PC-9 (cell line): ENCODE results near the gene ROBO4. TPM values are rescaled to one million over a fixed set of nuclear protein-coding genes. Genes with fewer than 3 reads are reported as not detected.

Experiments used
- BruUV-seq: library from RNA; stranded (reverse); fragments of 400-500 nt; replicated peaks from 2 replicates; lab custom pipeline; 2021; lab: Mats Ljungman, UMichigan
- CTCF ChIA-PET: fragments of 300-600 bp; sonication (Branson Sonifier 250); formaldehyde crosslinking; loops from one replicate; lab custom pipeline; 2022; ENCODE audit warnings: antibody characterized with exemption; lab: Charles Lee
- POLR2A ChIA-PET: fragments of 300-600 bp; sonication (Branson Sonifier 250); formaldehyde crosslinking; loops from one replicate; lab custom pipeline; 2022; ENCODE audit warnings: antibody characterized with exemption; ENCODE audit not compliant: unreplicated experiment; lab: Charles Lee
- DNase-seq, 2 experiments: peaks; one replicate each; pipeline versions ENCODE4 v3.0.0 to v3.0.0-alpha.2; 2015 to 2022; ENCODE audit warnings: mixed read lengths in 1 of 2
- H2AFZ ChIP-seq: fragments of 200-600 bp; sonication (generic); 2 replicates; pipeline ENCODE4 v1.8.1; 2017; ENCODE audit warnings: antibody characterized with exemption
- H3F3A ChIP-seq: fragments of 200-600 bp; sonication (generic); 2 replicates; pipeline ENCODE4 v1.8.1; 2017; ENCODE audit warnings: antibody characterized with exemption, mild to moderate bottlenecking, low read depth; ENCODE audit not compliant: insufficient read depth
- H3K27ac ChIP-seq: fragments of 200-600 bp; sonication (generic); 2 replicates; pipeline ENCODE4 v1.6.1; 2016; ENCODE audit warnings: mixed run types
- H3K27me3 ChIP-seq: fragments of 200-600 bp; sonication (generic); 2 replicates; pipeline ENCODE4 v1.6.1; 2016; ENCODE audit warnings: low read depth, mixed run types; ENCODE audit not compliant: insufficient read depth
- H3K36me3 ChIP-seq: fragments of 200-600 bp; sonication (generic); 2 replicates; pipeline ENCODE4 v1.6.1; 2016; ENCODE audit warnings: low read depth, mixed run types
- H3K4me1 ChIP-seq: fragments of 200-600 bp; sonication (generic); replicated peaks from 2 replicates; pipeline ENCODE4 v1.6.1; 2016; ENCODE audit warnings: mixed run types; ENCODE audit not compliant: insufficient read depth
- H3K4me2 ChIP-seq: fragments of 200-600 bp; sonication (generic); 2 replicates; pipeline ENCODE4 v1.6.1; 2017; ENCODE audit warnings: mixed run types
- H3K4me3 ChIP-seq: fragments of 200-600 bp; sonication (generic); 2 replicates; pipeline ENCODE4 v1.6.1; 2016; ENCODE audit warnings: mixed run types
- H3K79me2 ChIP-seq: fragments of 200-600 bp; sonication (generic); 2 replicates; pipeline ENCODE4 v1.6.1; 2017; ENCODE audit warnings: low read depth, mixed run types
- H3K9me2 ChIP-seq: fragments of 200-600 bp; sonication (generic); 2 replicates; pipeline ENCODE4 v1.8.1; 2017; ENCODE audit warnings: mild to moderate bottlenecking; ENCODE audit not compliant: insufficient read depth
- H3K9me3 ChIP-seq: fragments of 200-600 bp; sonication (generic); 2 replicates; pipeline ENCODE4 v1.8.1; 2016; ENCODE audit warnings: low read depth; ENCODE audit not compliant: insufficient read depth
- H4K20me1 ChIP-seq: fragments of 200-600 bp; sonication (generic); 2 replicates; pipeline ENCODE4 v1.8.1; 2017; ENCODE audit not compliant: insufficient read depth
- EZH2 ChIP-seq: fragments of 200-600 bp; sonication (generic); IDR thresholded peaks from 2 replicates; pipeline ENCODE4 v1.8.0; 2017; ENCODE audit warnings: antibody characterized with exemption, low read depth
- intact Hi-C: fragments of 100-400 bp; cut with micrococcal nuclease; formaldehyde crosslinking; loops from one replicate; pipeline ENCODE4 v1.10.0; 2022; ENCODE audit not compliant: unreplicated experiment
- total RNA-seq: library from RNA; stranded (reverse); gene quantifications from 2 replicates; pipeline ENCODE4 v1.2.3, GENCODE V29; 2021
- TF ChIP-seq, protein P1 (sequence below): fragments of 200-600 bp; sonication (generic); conservative IDR thresholded peaks from 2 replicates; pipeline ENCODE4 v1.6.1; 2017; ENCODE audit warnings: mixed run types, antibody characterized with exemption, mild to moderate bottlenecking, moderate library complexity

ROBO4 gene
- total RNA-seq, 1 experiment from 2014 or later: not detected

DNA sequence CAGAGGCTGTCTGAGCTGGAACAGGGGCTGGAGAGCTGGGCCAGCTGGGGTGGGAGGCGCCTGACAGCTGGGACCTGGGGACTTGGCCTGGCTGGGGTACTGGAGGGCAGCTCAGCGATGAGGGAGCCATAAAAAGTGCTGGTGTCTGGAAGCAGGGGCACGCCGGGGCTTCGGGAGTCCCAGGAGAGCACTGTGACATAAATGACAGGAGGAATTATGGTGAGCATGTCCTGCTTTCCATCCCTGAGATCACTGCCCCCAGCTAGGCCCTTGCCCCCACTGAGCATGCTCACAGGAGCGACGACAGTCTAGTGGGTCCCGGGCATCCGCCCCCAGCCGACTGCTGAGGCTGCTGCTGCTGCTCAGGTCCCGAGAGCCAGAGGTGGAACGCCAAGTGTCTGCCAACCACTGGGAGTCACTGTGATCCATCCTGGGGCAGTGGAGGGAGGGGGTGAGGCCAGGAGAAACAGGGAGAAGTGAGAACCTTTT, 6.2 kb downstream of the ROBO4 start:
- Histone ChIP-seq H3K4me1 (no peaks in the 10 kb centered on the region), H2AFZ (no peak overlapping the region), H3K9me2 (no peaks in the 10 kb centered on the region), H3K79me2 (no peaks in the 10 kb centered on the region), H3K27me3 (peaks cover 16% of the 10 kb centered on the region; the same call in 1 of the 2 replicates), H3K9me3 (no peaks in the 10 kb centered on the region), H3K4me2 (no peak overlapping the region), H3K4me3 (no peak overlapping the region), H3F3A (no peaks in the 10 kb centered on the region), H4K20me1 (no peaks in the 10 kb centered on the region), H3K36me3 (no peaks in the 10 kb centered on the region), H3K27ac (no peak overlapping the region)
- DNase-seq: no peak
- ChIA-PET CTCF (no interaction called here), POLR2A (no interaction called here)
- no peak for TF ChIP-seq EZH2
- TF ChIP-seq, protein P1, sequence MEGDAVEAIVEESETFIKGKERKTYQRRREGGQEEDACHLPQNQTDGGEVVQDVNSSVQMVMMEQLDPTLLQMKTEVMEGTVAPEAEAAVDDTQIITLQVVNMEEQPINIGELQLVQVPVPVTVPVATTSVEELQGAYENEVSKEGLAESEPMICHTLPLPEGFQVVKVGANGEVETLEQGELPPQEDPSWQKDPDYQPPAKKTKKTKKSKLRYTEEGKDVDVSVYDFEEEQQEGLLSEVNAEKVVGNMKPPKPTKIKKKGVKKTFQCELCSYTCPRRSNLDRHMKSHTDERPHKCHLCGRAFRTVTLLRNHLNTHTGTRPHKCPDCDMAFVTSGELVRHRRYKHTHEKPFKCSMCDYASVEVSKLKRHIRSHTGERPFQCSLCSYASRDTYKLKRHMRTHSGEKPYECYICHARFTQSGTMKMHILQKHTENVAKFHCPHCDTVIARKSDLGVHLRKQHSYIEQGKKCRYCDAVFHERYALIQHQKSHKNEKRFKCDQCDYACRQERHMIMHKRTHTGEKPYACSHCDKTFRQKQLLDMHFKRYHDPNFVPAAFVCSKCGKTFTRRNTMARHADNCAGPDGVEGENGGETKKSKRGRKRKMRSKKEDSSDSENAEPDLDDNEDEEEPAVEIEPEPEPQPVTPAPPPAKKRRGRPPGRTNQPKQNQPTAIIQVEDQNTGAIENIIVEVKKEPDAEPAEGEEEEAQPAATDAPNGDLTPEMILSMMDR: no peak
- intact Hi-C loops: no loop called here
- no TSS peak for BruUV-seq

DNA sequence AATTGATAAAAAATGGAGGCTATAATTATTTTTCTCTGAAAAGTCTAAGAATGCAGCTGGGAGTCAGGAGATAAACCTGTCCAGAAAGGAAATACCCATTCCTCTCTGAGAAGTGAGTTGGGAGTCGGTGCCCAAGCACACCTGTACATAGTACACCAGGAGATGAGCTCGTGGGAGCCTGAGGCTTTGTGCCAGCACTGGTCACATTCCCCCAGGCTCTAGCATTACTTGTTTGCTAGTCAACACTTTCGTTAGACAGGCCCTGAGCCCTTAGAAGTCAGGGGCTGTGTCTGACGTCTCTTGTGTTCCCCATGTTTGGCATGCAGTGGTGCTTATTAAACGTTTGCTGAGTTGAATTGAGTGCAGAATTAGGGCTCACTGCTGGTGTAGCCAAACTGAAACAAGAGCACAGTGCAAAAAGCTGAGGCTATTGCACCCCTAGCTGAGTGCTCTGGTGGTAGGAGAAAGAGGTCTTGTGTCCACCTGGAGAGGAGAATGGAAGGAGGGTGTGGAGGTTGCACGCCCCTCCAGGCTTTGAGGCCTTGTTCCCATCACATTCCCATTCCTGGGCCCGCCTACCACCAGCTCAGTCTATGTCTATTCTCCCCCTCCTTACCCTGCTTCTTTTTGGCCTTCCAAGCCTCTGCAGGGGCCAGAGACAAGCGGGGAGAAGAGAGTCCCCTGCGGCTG, 6.8 kb downstream of the ROBO4 start:
- no peaks in the 10 kb centered on the region for H3K9me3 ChIP-seq
- no peaks in the 10 kb centered on the region for H3K79me2 ChIP-seq
- H3K4me2 ChIP-seq: no peak overlapping the region
- H3K9me2 ChIP-seq: no peaks in the 10 kb centered on the region
- H3K27ac ChIP-seq: no peak overlapping the region
- no TSS peak for BruUV-seq
- no peaks in the 10 kb centered on the region for H3F3A ChIP-seq
- no peak for TF ChIP-seq EZH2
- TF ChIP-seq, protein P1: no peak
- H4K20me1 ChIP-seq: no peaks in the 10 kb centered on the region
- no peaks in the 10 kb centered on the region for H3K36me3 ChIP-seq
- no peak overlapping the region for H3K4me3 ChIP-seq
- ChIA-PET CTCF (no interaction called here), POLR2A (no interaction called here)
- DNase-seq: no peak
- no peak overlapping the region for H2AFZ ChIP-seq
- no peaks in the 10 kb centered on the region for H3K4me1 ChIP-seq
- peaks cover 22% of the 10 kb centered on the region for H3K27me3 ChIP-seq
- intact Hi-C loops: no loop called here

DNA sequence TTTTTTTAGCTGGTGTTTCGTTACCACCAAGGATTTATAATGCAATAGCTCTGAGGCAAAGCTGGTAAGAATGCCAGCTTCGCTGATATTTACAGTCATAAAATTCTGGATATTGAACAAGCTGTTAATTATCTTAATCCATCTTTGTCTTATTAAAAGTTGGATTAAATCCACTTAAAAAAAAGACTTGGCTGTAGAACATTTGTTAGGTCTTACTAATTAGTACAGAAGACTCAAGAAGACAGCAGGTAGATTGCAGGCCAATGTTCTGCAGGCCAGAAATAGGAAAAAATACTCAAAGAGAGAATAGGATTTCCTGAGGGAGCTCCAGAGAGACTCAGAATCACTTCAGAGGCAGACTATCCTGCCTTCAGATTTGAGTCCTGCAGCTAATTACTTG, 7.5 kb downstream of the ROBO4 start:
- Histone ChIP-seq H4K20me1 (no peaks in the 10 kb centered on the region), H2AFZ (no peak overlapping the region), H3K9me3 (no peaks in the 10 kb centered on the region), H3K27ac (no peak overlapping the region), H3K4me2 (no peak overlapping the region), H3K4me1 (no peaks in the 10 kb centered on the region), H3K9me2 (no peaks in the 10 kb centered on the region), H3K4me3 (no peak overlapping the region), H3K27me3 (peaks cover 29% of the 10 kb centered on the region), H3F3A (no peaks in the 10 kb centered on the region), H3K36me3 (no peaks in the 10 kb centered on the region), H3K79me2 (no peaks in the 10 kb centered on the region)
- no peak for TF ChIP-seq EZH2
- TF ChIP-seq, protein P1: no peak
- intact Hi-C loops: no loop called here
- no TSS peak for BruUV-seq
- no peak for DNase-seq
- CTCF ChIA-PET: no interaction called here
- POLR2A ChIA-PET: no interaction called here
